Neural progenitor cell (in vitro differentiated cells): ENCODE data around the gene TNIP2. TPM values are rescaled to one million over a fixed set of nuclear protein-coding genes. Genes with fewer than 3 reads are reported as not detected.

Source experiments
- DNase-seq: peaks from one replicate; pipeline ENCODE4 v3.0.0-alpha.2; 2016; ENCODE audit warnings: low spot score
- H2AFZ ChIP-seq: fragments of 200-600 bp; sonication (generic); replicated peaks from 2 replicates; pipeline ENCODE4 v1.6.1; 2016; ENCODE audit warnings: antibody characterized with exemption
- H3F3A ChIP-seq: fragments of 200-600 bp; sonication (generic); 2 replicates; pipeline ENCODE4 v1.6.1; 2016; ENCODE audit warnings: antibody characterized with exemption, low read depth
- H3K27ac ChIP-seq: fragments of 200-600 bp; sonication (generic); 2 replicates; pipeline ENCODE4 v1.5.1; 2016; ENCODE audit warnings: mild to moderate bottlenecking
- H3K27me3 ChIP-seq: fragments of 200-600 bp; sonication (generic); 2 replicates; pipeline ENCODE4 v1.6.1; 2016; ENCODE audit warnings: mild to moderate bottlenecking, moderate library complexity
- H3K36me3 ChIP-seq: fragments of 200-600 bp; sonication (generic); 2 replicates; pipeline ENCODE4 v1.5.1; 2016
- H3K4me1 ChIP-seq: fragments of 200-600 bp; sonication (generic); 2 replicates; pipeline ENCODE4 v1.6.1; 2016; ENCODE audit warnings: mixed run types
- H3K4me2 ChIP-seq: fragments of 200-600 bp; sonication (generic); 2 replicates; pipeline ENCODE4 v1.6.1; 2016
- H3K4me3 ChIP-seq: fragments of 200-600 bp; sonication (generic); 2 replicates; pipeline ENCODE4 v1.5.1; 2016
- H3K79me2 ChIP-seq: fragments of 200-600 bp; sonication (generic); 2 replicates; pipeline ENCODE4 v1.6.1; 2016; ENCODE audit warnings: low read depth
- H3K9ac ChIP-seq: fragments of 200-600 bp; sonication (generic); 2 replicates; pipeline ENCODE4 v1.6.1; 2016
- H3K9me3 ChIP-seq: fragments of 200-600 bp; sonication (generic); 2 replicates; pipeline ENCODE4 v1.5.1; 2016; ENCODE audit warnings: low read depth
- H4K20me1 ChIP-seq: fragments of 200-600 bp; sonication (generic); 2 replicates; pipeline ENCODE4 v1.6.1; 2016; ENCODE audit warnings: low read depth
- H3K27ac Mint-ChIP-seq: 3 replicates; pipeline ENCODE4 v1.8.0; 2021; ENCODE audit warnings: mixed read lengths
- H3K27me3 Mint-ChIP-seq: 2 replicates; pipeline ENCODE4 v1.8.0; 2022; ENCODE audit warnings: low read depth, mild to moderate bottlenecking, inconsistent platforms, moderate library complexity, mixed read lengths; ENCODE audit not compliant: insufficient read depth
- H3K36me3 Mint-ChIP-seq: 3 replicates; pipeline ENCODE4 v1.8.0; 2021; ENCODE audit warnings: mixed read lengths
- H3K4me1 Mint-ChIP-seq: 3 replicates; pipeline ENCODE4 v1.8.0; 2021; ENCODE audit warnings: mixed read lengths
- H3K4me3 Mint-ChIP-seq: 3 replicates; pipeline ENCODE4 v1.8.0; 2021; ENCODE audit warnings: mild to moderate bottlenecking, moderate library complexity, mixed read lengths
- H3K9me3 Mint-ChIP-seq: 3 replicates; pipeline ENCODE4 v1.8.0; 2020; ENCODE audit warnings: mixed read lengths
- CTCF ChIP-seq: fragments of 200-600 bp; sonication (generic); IDR thresholded peaks from 2 replicates; pipeline ENCODE4 v1.5.1; 2017; ENCODE audit warnings: antibody characterized with exemption, mild to moderate bottlenecking
- EZH2 ChIP-seq: fragments of 200-600 bp; sonication (generic); IDR thresholded peaks from 2 replicates; pipeline ENCODE4 v1.6.1; 2017; ENCODE audit warnings: antibody characterized with exemption, mild to moderate bottlenecking, moderate library complexity
- EZH2phosphoT487 ChIP-seq: fragments of 200-600 bp; sonication (generic); IDR thresholded peaks from 2 replicates; pipeline ENCODE4 v1.6.1; 2017; ENCODE audit warnings: antibody characterized with exemption
- total RNA-seq: library from RNA; depleted of rRNA; stranded (reverse); fragments of >200 nt; gene quantifications from 2 replicates; pipeline ENCODE4 v1.2.3, GENCODE V29; 2015; ENCODE audit warnings: low replicate concordance

Gene TNIP2
- total RNA-seq, 1 donor from 2014 or later, result 24.5 TPM

- Histone ChIP-seq H3K27me3 (peaks cover 32% of the 10 kb centered on the region), H3K4me3 (peak overlapping the region; percentile 52), H3K9me3 (no peaks in the 10 kb centered on the region), H3K9ac (no peak overlapping the region), H3F3A (peaks cover 5% of the 10 kb centered on the region), H3K27ac (no peak overlapping the region), H3K36me3 (no peaks in the 10 kb centered on the region), H2AFZ (no peak overlapping the region), H3K79me2 (no peaks in the 10 kb centered on the region), H4K20me1 (no peaks in the 10 kb centered on the region), H3K4me1 (no peaks in the 10 kb centered on the region), H3K4me2 (peak overlapping the region; percentile 82)
- Mint-ChIP-seq H3K4me3 (peak overlapping the region; percentile 86), H3K4me1 (peaks cover 10% of the 10 kb centered on the region), H3K27me3 (peaks cover 14% of the 10 kb centered on the region), H3K27ac (no peak overlapping the region), H3K9me3 (no peaks in the 10 kb centered on the region), H3K36me3 (no peaks in the 10 kb centered on the region)
- TF ChIP-seq EZH2 (no peak), EZH2phosphoT487 (no peak), CTCF (no peak)
- DNase-seq, result peak; percentile 30
These were observed 37.7 kb upstream of the TNIP2 start for GRCh38 chr4:2793586-2794485.

- peak within 1 kb of the TSS; percentile 86 for H3K4me3 Mint-ChIP-seq
- H3K9me3 ChIP-seq, result no peaks in the 10 kb centered on the region
- H3K27ac Mint-ChIP-seq, result no peak within 1 kb of the TSS
- no peaks in the 10 kb centered on the region for H3K79me2 ChIP-seq
- no peaks in the 10 kb centered on the region for H3K36me3 Mint-ChIP-seq
- H3K4me2 ChIP-seq, result peak within 1 kb of the TSS; percentile 82
- no peaks in the 10 kb centered on the region for H3K36me3 ChIP-seq
- no peak for TF ChIP-seq EZH2
- no peak for TF ChIP-seq EZH2phosphoT487
- no peak for TF ChIP-seq CTCF
- no peak within 1 kb of the TSS for H2AFZ ChIP-seq
- peaks cover 32% of the 10 kb centered on the region for H3K27me3 ChIP-seq
- H3K27me3 Mint-ChIP-seq, result peaks cover 14% of the 10 kb centered on the region
- no peaks in the 10 kb centered on the region for H3K4me1 ChIP-seq
- no peaks in the 10 kb centered on the region for H4K20me1 ChIP-seq
- DNase-seq, result peak; percentile 88
- H3K4me1 Mint-ChIP-seq, result peaks cover 10% of the 10 kb centered on the region
- no peaks in the 10 kb centered on the region for H3K9me3 Mint-ChIP-seq
- no peak within 1 kb of the TSS for H3K27ac ChIP-seq
- H3K4me3 ChIP-seq, result peak within 1 kb of the TSS; percentile 52
- peaks cover 5% of the 10 kb centered on the region for H3F3A ChIP-seq
- no peak within 1 kb of the TSS for H3K9ac ChIP-seq
These were observed 36.8 kb upstream of the TNIP2 start, which contains the start of gene SH3BP2 for GRCh38 chr4:2792711-2793585. TSS of gene SH3BP2 (plus strand) at chr4:2793085. CDS start at chr4:2820618, 27,533 bp downstream.

GRCh38 chr4:2792396-2792710 lies 36.2 kb upstream of the TNIP2 start:
- Mint-ChIP-seq H3K27ac (no peak overlapping the region), H3K4me1 (peaks cover 10% of the 10 kb centered on the region), H3K36me3 (no peaks in the 10 kb centered on the region), H3K27me3 (peaks cover 14% of the 10 kb centered on the region), H3K9me3 (no peaks in the 10 kb centered on the region), H3K4me3 (peak overlapping the region; percentile 65)
- Histone ChIP-seq H3K9ac (no peak overlapping the region), H2AFZ (no peak overlapping the region), H3F3A (peaks cover 5% of the 10 kb centered on the region), H3K27me3 (peaks cover 32% of the 10 kb centered on the region), H3K36me3 (no peaks in the 10 kb centered on the region), H3K79me2 (no peaks in the 10 kb centered on the region), H3K4me3 (no peak overlapping the region), H3K4me2 (peak overlapping the region; percentile 82), H4K20me1 (no peaks in the 10 kb centered on the region), H3K4me1 (no peaks in the 10 kb centered on the region), H3K9me3 (no peaks in the 10 kb centered on the region), H3K27ac (no peak overlapping the region)
- DNase-seq, result no peak
- TF ChIP-seq EZH2phosphoT487 (no peak), CTCF (no peak), EZH2 (no peak)
